GM12801 (cell line): Measurements from ENCODE around the gene SGK1.

Experiments
- TF ChIP-seq, protein P1 (sequence below): IDR thresholded peaks from one replicate; pipeline ENCODE4 v1.5.1; 2011; ENCODE audit warnings: control low read depth; ENCODE audit not compliant: insufficient read length; ENCODE audit errors: extremely low read depth

Gene SGK1

DNA sequence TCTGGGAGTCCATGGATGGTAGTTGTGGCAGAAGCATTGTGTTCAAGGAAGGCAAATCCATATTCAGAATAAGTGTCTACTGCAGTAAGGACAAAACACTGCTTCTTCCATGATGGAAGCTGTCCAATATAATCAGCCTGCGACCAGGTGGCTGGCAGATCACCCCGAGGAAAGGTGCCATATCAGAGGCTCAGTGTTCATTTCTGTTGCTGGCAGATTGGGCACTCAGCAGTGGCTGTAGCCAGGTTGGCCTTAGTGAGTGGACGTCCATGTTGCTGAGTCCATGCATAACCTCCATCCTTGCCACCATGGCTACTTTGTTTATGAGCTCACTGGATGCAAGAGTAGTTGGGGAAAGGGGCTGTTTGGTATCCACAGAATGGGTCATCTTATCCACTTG is 130.2 kb downstream of the SGK1 start:
- TF ChIP-seq, protein P1, sequence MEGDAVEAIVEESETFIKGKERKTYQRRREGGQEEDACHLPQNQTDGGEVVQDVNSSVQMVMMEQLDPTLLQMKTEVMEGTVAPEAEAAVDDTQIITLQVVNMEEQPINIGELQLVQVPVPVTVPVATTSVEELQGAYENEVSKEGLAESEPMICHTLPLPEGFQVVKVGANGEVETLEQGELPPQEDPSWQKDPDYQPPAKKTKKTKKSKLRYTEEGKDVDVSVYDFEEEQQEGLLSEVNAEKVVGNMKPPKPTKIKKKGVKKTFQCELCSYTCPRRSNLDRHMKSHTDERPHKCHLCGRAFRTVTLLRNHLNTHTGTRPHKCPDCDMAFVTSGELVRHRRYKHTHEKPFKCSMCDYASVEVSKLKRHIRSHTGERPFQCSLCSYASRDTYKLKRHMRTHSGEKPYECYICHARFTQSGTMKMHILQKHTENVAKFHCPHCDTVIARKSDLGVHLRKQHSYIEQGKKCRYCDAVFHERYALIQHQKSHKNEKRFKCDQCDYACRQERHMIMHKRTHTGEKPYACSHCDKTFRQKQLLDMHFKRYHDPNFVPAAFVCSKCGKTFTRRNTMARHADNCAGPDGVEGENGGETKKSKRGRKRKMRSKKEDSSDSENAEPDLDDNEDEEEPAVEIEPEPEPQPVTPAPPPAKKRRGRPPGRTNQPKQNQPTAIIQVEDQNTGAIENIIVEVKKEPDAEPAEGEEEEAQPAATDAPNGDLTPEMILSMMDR = no peak

DNA sequence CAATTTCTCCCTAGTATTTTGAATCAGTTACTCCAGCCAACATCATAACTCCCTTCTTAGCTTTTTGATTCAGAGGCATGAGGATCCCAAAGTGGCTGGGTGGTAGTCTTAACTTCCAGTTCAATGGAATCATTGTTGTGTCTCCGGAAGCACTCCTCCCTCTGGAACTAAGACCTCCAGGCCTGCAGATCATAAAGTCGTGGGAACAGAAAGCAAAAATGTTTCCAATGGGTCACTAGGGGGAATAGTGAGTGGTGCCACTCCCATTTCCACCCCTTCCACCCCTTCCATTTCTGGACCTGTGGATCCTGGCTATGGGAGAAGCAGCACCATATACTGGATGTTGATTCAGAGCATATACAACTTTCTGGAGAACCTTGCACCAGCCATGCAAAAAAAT is 130.8 kb downstream of the SGK1 start:
- TF ChIP-seq, protein P1 = no peak

DNA sequence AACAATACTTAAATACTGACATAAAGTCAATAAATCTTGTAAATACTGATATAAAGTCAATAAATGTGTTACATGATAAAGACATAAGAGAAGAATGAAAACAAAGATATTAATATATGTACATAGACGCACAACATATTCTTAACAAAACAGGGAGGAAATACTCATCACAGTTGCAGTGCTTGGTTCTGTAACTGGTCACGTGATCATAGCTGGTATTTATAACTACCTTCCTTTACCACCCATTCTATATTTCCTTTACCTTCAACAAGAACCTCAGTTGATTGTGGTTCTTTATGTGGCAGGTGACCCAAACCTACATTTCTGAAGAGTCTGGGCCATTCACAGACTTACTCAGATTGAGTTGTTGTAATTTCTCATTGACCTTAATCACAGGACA is 131.6 kb downstream of the SGK1 start:
- TF ChIP-seq, protein P1 = no peak

DNA sequence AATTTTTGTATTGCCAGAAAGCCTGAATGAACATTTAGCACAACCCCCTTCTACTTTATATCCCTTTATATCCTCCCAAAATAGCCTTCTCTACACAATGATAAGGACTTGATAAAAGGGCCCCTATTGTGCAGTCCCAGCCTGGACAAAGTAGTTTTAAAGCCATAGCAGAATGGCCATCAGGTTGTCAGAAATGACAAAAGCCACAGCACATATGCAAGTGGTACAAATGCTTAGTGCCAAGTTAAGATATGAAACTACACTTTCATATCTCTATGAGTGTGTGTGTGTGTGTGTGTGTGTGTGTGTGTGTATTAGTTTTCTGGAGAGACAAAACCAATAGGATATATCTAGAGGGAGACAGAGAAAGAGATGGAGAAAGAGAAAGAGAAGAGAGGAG is 132.6 kb downstream of the SGK1 start:
- TF ChIP-seq, protein P1 = no peak

DNA sequence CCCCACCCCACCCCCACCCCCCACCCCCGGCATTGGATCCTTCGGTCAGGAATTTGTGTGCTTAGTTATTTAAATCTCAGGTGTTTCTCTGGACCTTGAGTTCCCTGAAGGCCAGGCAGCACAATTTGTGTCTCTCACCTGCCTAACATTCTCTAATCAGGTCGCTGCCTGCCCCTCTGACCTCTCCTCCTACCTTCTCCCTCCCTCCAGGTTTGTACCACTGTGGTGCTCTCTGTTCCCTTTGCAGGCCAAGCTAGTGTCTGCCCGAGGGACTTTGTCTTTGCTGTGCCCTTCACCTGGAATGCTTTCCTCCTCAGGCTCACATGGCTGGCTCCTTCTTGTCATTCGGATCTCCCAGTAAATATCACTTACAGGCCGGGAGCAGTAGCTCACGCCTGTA is 134.1 kb downstream of the SGK1 start:
- TF ChIP-seq, protein P1 = no peak

DNA sequence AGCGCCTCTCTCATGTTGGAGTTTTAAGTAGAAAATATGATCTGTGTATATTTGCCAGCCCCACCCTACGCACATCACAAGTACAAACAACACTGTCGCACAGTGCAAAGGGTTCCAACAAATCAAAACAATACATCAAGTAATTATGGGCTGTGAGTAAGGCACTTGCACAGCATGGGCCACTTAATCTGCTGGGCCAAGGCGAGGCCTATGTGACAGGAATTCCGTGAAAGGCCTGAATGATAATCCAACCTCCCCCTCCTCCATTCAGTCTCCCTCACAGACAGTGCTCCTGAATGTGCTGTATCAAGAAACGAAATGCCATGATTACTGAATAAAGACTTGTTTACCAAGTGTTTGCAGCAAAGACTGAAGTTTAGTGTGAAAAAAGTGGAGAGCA is 135.4 kb downstream of the SGK1 start:
- TF ChIP-seq, protein P1 = no peak

DNA sequence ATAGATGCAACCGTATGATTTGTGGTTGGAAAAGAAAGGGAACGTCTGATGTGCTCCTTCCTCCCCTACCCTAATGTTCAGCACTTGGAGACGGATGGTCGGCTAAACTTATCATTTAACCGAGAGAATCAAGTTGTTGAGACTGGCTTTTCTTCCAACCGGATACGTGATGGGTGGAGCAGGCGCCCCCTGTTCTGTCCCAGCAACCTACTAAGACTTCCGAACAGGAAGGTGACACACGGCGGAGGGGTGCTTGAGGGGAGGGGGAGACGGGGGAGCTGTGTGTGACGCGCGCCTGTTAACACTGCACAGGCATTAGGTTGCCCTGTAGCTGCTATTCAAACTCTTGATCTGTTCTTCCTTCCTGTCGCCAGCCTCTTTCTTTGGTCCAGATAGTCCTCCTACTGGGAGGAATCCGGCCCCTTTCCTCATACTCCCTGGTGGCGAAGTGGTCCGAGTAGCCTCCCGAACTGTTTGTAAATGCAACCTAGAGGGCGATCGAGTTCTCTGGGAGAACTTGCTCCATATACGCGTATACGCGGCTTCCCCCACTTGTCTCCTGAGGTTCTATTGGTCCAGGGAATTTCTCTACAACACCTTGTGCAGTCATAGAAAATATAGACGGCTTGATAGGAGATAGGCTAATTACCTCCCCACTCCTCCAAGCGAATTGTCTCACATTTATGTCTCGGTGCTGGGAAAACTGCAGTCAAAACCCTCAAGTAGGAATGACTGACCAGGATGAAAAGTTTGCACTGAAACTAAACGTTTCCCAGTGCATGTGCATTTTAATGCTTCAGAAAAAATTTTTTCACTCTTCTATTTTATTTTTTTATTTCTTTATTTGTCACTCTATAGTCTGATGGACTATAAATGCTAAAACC is 139.5 kb downstream of the SGK1 start:
- TF ChIP-seq, protein P1 = no peak

DNA sequence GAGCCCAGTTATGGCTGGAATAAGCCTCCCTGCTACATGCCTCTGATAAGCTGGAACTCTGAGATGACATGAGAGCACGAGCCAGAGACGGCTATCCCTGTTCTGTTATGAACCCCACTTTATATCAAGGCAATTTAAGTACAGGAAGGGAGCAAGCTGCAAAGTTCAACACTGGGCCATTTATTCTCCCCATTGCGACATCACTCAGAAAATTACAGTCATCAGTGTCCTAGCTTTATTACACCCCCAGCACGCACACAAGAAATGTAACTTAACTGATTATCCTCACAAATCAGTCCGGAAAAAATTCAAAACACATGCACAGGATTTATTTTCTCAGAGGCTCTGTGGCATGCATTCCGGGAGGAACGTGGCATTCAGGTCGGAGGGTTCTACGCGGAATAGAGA is 140.2 kb downstream of the SGK1 start:
- TF ChIP-seq, protein P1 = no peak
